Myocyte (in vitro differentiated cells): Measurements from ENCODE around the gene NATD1. TPM values are rescaled to one million over a fixed set of nuclear protein-coding genes. Genes with fewer than 3 reads are reported as not detected.

ENCODE experiments used
- DNase-seq: peaks from one replicate; pipeline ENCODE4 v3.0.0-alpha.2; 2012; ENCODE audit warnings: low read depth
- total RNA-seq: library from RNA; depleted of rRNA; stranded (reverse); fragments of >200 nt; gene quantifications from 2 replicates; pipeline ENCODE4 v1.2.3, GENCODE V29; 2014

NATD1 gene
- total RNA-seq, 1 donor from 2014 or later: 25.8 TPM

DNA sequence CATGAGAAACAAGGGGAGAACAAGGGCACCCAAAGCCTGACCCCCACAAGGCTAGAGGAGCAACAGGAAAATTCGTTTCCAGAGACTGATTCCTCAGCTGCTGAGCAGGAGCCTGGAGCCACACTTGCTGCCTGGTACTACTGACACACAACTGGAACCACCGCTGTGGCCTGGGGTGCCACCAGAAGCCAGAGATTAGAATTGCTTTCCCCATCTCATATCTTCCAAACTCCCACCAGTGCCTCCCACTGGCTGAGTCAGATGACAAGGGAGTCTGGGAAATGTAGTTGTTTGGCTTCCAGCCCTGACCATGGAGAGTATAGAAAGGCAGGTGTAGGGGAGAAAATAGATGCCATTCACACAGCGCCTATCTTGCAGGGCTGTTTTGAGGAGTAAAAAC is 35.1 kb downstream of the NATD1 start:
- DNase-seq: peak; percentile 59

DNA sequence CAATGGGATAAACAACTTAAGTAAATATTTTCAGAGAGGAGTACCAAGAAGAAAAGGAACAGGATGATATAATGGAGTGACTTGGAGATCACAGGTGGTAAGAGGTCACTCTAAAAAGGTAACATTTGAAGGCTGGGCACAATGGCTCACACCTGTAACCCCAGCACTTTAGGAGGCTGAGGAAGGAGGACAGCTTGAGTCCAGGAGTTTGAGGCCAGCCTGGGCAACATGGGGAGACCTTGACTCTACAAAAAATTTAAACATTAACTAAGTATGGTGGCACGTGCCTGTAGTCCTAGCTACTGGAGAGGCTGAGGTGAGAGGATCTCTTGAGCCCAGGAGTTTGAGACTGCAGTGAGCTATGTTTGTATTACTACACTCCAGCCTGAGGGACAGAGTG is 35.9 kb downstream of the NATD1 start:
- no peak for DNase-seq

DNA sequence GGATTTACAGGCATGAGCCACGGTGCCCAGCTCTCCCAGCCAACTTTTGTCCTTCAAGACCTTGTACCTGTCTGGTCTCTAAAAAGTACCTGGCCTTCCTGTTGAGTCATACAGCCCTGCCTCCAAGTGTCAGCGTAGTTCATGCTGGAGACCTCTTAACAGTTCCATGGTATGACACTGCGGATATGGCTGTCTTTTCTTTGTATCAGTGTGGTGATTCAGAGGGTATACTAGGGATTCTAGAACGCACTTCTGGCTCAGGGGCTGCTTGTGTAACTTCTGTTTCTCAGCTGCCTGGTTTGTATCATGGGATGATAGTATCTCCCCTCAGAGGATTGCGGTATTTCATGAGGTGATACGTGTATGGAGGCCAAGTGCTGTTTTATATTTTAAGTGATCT is 37.3 kb downstream of the NATD1 start:
- no peak for DNase-seq

DNA sequence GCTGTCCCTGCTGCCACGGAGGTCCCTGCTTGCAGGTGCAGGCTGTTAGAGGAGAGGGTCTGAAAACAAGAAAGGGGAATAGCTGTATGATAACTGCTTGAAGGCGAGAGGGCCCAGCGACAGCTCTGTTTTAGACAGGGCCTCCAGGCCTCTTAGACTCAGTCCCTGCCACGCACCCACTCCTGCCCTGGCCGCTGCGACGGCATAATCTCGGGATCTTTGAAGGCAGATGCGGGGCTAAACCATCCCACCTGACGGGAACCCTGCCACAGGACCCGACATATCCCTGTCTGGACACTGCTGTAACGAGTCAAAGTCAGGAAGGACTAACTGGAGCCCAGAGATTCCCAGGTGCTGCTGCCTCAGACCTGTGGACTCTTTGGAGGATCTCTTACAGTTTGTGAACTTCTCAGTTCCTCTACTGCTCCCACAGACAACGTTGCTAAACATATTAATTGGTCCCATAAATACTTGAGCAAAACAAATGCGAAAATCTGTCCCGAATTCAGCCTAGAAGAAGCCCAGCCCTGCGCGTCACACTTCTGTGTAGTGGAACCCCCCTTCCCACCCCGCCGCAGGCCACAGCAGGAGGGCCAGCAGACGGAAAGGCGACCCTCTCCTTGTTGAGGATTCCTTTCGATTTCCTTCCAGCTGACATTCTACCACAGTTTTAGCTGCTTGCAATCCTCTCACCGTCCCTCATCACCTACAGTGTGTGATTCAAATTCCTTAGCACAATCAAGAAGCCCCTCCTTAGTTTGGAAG is 38.3 kb downstream of the NATD1 start:
- no peak for DNase-seq

DNA sequence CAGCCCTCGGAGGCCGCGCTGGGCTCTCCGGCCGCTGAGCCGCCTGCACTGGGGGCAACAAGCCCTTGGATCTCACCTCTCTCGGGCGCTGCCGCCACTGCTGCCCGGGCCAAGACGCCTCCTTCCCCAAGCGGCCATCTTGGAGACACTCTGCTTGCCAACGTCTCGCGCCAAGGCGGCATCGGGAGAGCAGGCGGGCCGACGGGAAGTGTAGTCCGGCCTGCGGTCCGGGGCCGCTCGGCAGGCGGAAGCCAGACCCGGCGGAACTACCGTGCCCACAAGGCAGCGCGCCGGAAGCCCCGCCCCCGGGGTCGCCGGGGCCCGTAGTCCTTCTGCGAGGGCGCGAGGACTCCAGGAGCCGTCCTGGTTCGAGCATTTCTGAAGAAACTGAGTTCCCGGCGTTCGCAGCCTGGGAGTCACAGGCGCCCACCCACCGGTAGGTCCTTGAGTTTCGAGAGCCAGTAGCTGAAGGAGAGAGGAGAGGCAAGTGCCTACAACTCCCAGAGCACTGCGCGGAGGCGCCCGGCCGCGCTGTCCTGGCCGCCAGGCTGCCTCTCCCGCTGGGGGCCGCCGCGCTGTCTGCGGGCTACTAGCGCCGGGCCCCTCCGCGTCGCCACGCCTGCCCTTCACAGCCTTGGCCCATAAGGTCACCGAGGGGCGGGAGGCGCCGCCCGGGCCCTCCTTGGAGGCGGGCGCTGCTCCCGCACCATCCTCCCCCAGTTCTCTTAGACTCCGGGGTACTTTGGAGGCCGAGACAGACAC is 39.0 kb downstream of the NATD1 start, which contains the start of gene TMEM11:
TMEM11 (minus strand) TSS at position 147 of the 762 bp plus-strand sequence; CDS start at position 138, 9 bp downstream.
- peak; percentile 96 for DNase-seq

DNA sequence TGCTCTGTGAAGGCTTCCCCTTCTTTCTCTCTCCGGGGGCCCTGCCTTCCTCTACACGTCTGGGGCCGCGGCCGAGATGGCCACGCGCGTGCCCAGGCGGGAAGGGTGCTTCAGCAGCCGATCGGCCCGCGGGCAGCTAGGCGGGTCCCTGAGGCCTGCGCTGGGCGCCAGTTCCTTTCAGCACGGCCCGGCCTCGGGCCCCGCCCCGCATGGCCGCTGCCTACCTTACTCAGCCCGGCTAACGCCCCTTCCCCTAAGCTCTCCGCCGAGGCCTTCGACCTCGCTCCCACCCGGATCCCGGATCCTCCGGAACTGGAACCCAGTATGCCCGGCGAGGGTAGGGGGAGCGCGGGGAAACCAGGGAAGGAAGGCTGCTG is 39.6 kb downstream of the NATD1 start:
- DNase-seq: no peak

DNA sequence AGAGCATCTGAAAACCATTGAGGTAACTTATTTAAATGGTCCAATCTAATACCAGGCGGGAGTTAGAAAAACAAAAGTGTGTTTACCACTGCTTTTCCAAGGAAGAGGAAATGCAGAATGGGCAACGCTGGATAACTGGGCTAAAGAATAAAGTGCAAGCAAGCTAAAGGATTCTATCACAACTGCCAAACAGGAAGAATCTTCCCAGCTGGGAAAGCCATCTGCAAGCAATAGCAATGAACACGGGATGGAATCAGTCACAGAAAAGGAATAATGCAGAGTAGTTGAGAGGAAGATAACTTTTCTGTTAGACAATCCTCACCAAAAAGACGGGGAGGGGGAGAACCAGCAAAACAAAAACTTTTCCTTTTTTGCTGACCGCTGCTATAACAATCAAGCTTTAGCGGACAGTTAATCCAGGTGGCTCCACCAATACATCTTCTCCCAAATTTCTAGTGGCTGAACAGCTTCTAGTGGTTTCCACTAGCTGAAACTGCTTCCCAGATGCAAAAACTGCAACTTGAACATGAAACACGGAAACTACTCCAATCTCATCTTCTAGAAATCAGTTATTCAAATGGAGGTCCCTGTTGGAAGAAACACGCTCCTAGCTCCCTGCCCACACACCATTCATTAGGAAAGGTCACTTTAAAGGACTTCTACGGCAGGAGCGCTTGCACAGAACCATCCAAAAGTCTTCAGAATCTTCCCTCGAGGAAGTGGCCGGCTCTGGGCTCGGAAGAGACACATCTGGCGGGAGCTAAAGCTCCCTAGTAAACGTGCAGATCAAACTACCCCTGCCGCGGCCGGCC is 40.2 kb downstream of the NATD1 start:
- no peak for DNase-seq

DNA sequence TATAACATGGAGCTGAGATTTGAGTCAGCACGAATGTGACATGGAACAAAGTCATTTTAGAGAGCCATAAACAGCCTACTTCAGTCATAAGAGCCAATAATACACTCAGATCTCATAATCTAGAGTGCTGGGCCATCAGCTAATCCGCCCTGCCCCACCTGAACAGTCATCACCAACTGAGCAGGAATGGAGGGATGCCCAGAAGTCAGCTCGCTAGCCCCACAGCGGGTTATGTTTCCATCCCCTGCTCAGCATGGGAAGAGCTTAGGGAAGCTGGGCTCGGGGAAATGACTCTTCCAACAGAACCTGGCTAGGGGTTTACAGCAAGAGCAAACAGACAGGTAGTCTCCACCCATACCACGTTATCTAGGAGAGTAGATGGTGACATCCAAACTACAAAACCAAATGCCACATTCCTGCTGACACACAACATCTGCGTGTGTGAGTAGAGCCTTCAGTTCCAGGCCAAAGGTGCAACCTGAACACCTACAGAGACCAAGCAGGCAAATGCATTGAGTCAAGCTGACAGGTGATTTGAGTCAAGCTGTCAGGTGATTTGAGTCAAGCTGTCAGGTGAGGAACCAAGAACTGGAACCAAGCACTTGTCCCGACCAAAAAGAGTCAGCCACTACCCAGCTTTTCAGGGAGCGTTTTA is 41.3 kb downstream of the NATD1 start:
- no peak for DNase-seq

DNA sequence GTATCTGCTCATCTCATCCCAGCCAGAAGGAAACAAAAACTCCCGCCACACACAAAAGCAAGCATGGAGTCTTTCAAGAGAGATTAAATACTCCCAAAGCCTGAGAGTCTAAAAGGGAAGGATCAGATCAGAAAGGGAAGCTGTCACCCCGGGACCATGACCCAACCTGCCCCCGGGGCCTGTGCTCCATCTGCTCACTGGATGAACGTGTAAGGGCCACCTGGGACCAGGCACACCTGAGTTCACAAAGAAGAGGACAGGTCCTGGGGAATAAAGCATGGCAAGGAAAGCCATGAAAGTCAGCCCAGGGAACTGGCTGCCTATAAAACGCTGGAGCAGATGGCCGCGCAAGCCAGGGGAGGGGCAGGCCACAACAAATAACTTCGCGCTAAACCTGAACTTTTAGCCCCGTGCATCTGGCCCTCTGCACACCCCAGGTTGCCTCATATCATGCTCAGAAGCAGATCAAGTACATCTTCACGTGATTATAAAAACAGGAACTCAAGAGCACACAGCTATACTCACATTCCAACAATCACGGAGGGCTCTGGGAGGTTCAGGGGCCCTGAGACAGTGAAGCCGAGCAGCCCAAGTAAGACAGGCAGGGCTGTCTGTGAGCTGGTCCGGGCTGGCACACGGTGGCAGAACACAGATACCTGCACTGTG is 42.7 kb downstream of the NATD1 start:
- no peak for DNase-seq

DNA sequence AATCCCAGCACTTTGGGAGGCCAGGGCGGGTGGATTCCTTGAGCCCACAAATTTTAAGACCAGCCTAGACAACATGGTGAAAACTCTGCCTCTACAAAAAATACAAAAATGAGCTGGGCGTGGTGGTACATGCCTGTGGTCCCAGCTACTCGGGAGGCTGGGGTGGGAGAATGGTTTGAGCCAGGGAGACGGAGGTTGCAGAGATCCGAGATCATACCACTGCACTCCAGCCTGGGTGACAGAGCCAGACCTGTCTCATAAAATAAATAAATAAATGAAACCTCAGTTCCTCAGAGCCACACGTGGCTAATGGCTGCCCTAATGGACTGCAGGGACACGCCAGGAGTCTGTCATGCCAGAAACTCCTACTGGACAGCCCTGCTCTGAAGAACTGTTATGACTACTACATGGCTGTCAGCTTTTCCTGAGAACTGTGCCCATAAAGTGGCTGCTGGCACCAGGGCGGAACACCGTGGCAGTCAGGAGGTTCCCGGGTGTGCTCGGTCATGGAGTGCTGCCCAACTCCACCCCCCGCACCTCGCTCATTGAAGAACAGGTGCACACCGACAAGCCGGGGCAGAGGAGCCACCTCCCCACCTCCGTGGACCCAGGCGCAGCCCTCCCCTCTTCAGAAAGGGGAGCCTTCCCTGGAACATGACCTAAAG is 43.6 kb downstream of the NATD1 start:
- peak; percentile 57 for DNase-seq

DNA sequence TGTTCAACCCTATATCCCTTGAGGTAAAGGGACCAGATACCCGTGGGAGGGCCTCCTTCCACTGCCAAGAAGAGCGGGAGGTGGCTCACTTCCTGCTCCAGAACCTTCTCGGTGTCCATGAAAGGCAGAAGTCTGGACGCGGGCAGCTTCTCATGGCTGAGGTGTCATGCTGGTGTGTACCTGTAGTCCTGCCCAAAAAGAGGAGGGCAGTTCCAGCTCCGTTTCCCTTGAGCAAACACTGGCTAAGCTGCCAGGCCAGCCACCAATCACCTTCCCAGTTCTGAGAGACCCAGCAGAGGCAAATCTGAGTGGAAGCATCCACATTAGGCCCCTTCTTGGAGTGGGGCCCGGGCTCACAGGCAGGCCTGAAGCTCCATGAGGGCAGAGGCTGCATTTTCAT is 44.9 kb downstream of the NATD1 start:
- no peak for DNase-seq

DNA sequence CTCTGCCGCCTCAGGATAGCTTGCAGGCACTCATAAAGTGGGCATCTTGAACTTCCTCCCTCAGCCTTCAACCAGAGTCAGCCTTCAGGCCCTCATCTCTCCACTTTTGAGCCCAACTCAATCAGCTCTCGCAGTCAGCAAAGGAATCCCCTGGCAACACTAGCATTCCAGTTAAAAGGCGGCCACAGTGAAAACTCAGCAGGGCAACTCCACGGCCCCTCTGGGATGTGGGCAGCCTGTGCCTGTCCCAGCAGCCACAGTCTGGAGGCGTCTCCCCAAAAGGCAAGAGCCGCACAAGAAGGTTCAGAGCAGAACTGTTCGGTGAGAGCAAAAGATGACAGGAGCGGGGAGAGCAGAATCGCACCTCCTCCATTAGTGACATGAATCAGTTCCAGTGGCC is 48.3 kb downstream of the NATD1 start:
- DNase-seq: no peak

DNA sequence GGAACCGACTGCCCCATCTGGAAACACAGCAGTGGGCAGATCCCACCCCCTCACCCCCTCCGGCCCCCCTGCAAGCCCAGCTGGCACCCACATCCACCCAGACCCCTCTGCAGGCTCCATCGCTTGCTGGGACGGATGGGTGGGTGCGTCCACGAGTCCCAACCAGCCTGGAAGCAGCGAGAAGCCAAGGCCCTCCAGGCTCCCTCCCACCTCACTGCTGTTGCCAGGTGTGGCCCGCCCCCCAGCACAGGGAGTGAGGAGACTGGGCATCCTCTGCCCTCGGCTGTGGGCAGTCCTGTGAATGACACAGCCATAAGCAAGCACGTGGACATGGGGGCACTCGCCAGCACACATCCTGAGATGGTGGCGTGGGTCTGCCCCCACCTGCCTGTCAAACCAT is 50.7 kb downstream of the NATD1 start:
- no peak for DNase-seq

DNA sequence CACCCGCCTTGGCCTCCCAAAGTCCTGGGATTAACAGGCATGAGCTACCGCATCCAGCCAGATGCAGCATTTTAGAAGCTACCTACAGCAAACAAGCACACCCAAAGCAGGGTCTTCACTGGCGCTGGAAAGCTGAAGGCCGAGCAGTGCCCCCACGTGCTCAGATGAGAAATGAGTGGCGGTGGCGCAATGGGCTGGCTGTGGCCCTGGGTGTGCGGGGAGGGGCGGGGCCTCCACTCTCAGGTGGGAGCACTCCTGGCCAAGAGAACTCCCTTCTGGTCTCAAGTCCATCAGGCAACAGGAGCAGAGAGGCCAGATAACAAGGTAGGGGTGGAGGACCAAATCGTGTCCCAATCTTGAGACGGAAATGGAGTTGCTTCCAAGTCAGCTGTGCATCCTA is 51.3 kb downstream of the NATD1 start:
- DNase-seq: no peak

DNA sequence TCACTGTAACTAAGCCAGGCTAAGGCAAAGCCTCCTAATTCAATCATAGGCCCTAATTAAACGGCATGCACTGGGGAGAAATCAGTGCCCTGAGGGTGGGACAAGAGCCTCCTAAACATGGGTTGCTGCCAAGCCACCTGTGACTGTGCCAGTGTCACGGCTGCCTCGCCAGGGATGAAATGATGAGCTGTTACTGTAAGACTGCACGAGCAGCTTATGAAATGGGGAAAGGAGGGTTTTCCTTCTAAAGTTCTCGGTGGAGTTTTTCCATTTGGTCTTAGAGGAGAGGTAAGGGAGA is 52.0 kb downstream of the NATD1 start:
- DNase-seq: no peak

DNA sequence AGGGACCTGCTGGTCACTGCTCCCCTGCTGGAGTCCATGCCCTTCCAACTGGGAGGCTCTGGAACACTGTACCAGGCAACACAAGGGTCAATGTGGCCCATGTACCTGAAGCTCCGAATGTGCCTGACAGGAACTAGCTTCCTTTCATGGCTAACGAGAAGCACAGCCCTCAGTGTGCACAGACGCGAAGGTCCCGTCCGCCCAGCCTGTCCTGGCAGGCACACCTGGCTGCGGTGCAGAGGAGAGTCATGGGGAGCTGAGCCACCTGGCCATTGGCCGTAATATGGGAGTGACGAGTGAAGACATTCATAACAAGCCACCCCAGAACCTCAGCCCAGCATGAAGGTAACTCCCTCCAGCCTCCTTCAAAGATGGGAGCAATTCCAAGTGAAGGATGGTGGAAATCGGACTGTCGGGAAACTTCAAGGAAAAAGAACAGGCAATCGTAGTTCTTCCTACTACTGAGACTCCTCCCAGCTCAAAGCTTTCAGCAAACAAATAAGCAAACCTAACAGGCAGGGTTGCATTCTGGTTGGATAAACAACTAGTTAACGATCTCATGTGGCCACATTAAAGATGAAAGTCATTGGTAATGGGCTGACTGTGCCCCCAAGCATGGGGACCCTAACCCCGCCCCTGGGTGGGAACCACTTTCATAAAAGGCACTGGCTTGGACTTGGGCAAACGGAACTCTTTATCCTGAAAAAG is 52.5 kb downstream of the NATD1 start:
- no peak for DNase-seq

DNA sequence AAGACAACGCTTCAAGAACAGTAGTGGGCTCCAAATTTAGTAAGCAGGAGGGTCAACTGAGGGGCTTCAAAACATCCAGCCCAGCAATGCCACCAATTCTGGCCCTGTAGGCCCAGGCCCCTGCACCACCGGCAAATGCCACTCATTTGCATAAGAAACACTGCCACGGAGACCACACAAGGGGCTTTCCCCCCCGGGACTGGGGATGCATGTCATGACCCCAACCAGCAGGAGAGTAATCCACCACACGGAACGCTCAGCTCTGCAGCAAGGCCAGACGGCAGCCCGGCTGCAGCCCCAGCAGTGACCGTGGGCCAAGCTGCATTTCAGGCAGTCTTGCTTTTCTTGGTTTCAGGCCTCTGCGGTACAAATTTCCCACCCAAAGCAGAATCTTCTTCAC is 53.4 kb downstream of the NATD1 start:
- no peak for DNase-seq

DNA sequence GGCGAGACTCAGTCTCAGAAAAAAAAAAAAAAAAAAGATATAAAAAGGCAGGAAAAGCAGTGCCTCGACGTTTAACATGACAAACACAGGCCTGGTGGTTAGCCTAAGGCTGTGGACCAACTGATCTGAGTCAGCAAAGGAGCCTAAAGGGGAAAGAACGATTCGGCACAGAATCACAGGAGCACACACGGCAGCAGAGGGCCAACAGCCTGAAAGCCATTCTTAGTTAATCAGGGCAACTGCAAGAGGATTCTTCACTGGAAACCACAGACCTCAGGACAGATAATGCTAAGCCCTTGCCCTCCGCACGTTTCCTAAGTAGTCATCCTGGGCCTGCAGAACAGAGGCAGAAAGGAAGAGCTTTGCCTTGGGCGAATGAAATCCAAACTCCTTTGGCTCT is 53.9 kb downstream of the NATD1 start:
- peak; percentile 90 for DNase-seq

DNA sequence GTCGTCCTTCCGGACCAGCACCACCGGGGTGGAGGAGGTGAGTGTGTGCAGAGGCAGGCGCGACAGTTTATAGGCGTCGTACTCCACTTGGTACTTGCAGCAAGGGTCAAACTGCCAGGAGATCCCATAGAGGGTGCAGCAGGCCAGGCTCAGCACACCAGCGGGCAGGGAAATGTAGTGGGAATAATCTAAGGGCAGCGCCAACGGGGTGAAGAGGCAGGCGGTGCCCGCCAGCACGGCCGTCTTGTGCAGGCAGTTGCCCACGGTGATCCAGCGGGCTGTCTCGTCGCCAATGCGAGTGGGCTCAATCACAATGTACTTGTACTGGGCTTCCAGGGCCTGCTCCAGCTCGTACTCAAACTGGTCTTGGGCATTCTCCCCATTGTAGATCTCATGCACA is 54.8 kb downstream of the NATD1 start:
- no peak for DNase-seq

DNA sequence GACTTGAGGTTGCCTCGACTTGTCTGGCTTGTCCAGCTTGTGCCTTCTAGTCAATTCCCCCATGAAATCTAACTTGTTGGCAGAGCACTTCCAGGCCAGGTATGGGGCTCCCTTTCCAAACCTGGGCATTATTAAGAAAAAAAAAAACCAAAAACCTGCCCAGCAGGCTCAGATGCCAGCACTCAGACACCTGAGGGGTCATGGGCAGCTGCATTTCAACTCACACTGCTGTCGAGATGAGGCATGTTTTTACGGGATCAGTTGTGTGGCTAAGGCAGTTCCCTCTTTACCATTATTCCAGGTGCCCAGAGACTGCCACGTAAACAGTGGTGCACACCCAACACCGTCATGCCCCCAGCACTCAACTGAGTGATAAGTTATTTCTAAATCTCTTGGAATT is 57.1 kb downstream of the NATD1 start:
- DNase-seq: no peak
